Stimulated activated CD4-positive, alpha-beta T cell treated with anti-CD3 and anti-CD28 coated beads, Interleukin-4, amount 100 ng/mL, for 4 hours (primary cell): Measurements from ENCODE around the gene SLC39A13.

ENCODE experiments used
- DNase-seq, 2 experiments: peaks; one replicate each; pipeline ENCODE4 v3.0.0-alpha.2; 2020

Gene SLC39A13

GRCh38 chr11:47433157-47433556 is 24.8 kb downstream of the SLC39A13 start:
- DNase-seq: no peak

- DNase-seq: no peak
These were observed 25.8 kb downstream of the SLC39A13 start for GRCh38 chr11:47434011-47434786.

- DNase-seq: no peak
These were observed 27.3 kb downstream of the SLC39A13 start for GRCh38 chr11:47435687-47436086.

DNA sequence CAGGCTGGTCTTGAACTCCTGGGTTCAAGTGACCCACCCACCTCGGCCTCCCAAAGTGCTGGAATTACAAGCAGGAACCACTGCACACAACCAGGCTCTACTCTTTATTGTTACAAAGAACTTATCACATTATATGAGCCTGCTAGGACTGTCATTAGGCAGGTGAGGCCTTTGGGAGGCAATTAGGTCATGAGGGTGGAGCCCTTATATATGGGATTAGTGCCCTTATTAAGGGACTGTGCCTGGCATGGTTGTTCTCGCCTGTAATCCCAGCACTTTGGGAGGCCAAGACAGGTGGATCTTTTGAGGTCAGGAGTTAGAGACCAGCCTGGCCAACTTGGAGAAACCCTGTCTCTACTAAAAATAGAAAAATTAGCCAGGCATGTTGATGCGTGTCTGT is 28.3 kb downstream of the SLC39A13 start:
- no peak for DNase-seq

GRCh38 chr11:47437218-47437745 is 28.9 kb downstream of the SLC39A13 start:
- DNase-seq: no peak

- no peak for DNase-seq
These were observed 29.5 kb downstream of the SLC39A13 start for GRCh38 chr11:47437746-47438418.

DNA sequence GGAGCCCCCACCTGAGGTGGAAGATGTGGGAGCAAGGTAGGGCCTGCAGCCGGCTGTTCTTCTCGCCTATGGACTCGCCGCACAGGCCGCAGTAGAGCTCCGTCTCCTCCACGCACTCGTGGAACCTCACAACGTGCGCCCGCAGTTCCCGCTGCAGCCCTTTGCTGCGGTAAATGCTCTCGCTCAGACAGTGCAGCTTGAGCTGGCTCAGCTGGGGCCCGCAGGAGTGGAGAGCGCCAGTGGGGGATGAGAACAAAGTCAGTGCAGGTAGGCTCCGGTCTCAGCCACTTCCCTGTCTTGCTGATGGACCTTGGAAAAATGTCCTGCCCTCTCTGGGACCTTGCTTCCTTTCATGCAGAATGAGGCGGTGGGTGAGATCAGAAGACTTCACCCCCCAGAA is 30.3 kb downstream of the SLC39A13 start:
- DNase-seq: no peak

- no peak for DNase-seq
These were observed 31.7 kb downstream of the SLC39A13 start for GRCh38 chr11:47440054-47440476.

DNA sequence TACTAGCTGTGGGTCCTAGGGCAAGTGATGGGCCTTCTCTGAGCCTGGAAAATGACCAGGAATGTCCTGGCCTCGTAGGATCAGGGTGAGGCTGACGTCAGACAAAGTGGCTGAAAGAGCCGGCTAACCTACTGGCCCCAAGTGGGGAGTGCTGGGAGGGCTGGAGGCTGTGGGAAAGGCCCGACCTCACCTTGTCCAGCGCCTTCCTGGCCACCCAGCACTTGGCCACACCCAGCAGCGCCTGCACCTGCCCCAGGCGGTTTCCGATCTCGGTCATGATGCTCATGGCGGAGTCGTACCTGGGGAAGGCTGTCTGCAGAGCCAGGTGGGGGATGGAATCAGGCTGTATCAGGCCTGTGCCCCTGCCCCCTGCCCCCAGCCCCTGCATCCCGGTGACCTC is 33.0 kb downstream of the SLC39A13 start:
- no peak for DNase-seq

- no peak for DNase-seq
These were observed 34.1 kb downstream of the SLC39A13 start for GRCh38 chr11:47442514-47442913.

DNA sequence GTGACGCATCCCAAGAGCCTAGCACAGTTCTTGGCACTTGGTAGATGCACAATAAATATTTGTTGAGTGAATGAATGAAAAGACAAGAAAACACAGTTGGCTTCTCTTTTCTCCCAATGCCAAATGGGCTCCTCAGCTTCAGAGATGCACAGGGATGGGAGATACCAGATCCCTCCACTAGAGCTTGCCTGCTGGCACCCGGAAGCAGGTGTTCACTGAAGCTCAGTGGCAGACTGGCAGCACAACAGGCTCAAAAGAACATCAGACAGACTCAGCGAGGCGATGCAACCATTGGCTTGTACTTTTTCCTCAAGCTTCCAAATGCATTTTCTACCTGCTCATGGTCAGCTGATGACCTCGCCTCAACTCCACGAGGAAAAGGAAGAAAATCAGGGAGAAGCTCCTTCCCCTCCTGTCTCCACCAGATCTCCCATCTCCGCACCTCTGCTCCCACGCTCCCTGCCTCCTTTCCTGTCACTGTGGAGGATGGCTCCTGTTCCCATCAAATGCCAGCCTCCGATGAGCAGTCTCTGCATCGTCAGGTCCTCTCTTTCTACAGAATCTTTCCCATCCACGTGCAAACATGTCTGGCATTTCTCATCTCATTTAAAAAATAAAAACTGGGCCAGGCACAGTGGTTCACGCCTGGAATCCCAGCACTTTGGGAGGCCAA is 34.8 kb downstream of the SLC39A13 start:
- no peak for DNase-seq

- no peak for DNase-seq
These were observed 35.4 kb downstream of the SLC39A13 start for GRCh38 chr11:47443817-47444216.

GRCh38 chr11:47445840-47446239 is 37.5 kb downstream of the SLC39A13 start:
- no peak for DNase-seq

DNA sequence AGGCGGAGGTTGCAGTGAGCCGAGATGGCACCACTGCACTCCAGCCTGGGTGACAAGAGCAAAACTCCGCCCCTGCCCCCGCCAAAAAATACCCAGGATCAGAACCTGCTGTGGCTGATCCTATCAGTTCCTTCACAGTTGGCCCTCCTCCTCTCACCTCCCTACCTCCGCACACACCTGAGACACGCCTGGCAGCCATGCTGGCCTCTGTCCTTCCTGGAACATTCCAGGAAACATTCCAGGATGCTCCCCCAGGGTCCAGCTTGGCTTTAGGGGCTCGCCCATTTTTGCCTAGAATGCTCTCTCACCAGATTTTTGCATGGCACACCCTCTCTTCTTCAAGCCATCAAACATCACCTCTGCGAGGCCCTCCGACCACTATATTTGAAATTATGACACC is 38.4 kb downstream of the SLC39A13 start:
- no peak for DNase-seq

DNA sequence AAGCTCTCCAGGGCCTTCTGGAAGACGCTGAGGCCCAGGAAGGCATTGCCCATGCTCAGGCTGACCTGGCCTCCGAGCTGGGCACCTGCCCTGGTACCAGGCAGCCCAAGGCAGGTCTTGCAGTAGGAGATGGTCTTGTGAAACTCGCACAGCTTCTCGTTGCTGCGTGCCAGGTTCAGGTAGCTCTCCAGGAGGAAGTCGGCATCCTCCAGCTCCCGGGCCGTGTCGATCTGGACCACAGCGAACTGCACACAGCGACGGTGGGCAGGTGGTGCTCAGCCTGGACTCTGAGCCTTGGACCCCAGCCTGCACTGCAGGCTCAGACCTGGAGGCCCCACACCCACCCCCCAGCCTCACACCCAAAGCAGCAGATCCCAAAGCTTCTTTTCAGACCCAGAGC is 39.5 kb downstream of the SLC39A13 start:
- no peak for DNase-seq

GRCh38 chr11:47448566-47449427 is 40.4 kb downstream of the SLC39A13 start, which contains the start of gene RAPSN:
Gene RAPSN, minus strand, starts transcription at chr11:47449136. Its CDS starts 172 bp downstream, at chr11:47448964.
- DNase-seq: no peak

GRCh38 chr11:47449541-47449940 is 41.2 kb downstream of the SLC39A13 start:
- DNase-seq: no peak

DNA sequence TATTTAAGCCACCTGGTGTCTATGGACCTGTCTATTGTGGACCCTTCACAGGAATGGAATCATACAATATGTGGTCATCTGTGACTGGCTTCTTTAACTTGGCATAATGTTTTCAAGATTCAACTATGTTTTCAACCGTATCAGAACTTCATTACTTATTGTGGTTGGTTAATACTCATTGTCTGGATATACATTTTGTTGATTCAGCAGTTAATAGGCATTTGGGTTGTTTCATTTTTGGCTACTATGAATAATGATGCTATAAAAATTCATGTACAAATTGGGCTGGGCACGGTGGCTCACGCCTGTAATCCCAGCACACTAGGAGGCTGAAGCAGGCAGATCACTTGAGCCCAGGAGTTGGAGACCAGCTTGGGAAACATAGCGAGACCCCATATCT is 43.0 kb downstream of the SLC39A13 start:
- DNase-seq: no peak

- no peak for DNase-seq
These were observed 43.6 kb downstream of the SLC39A13 start for GRCh38 chr11:47451990-47452389.

- no peak for DNase-seq
These were observed 45.0 kb downstream of the SLC39A13 start for GRCh38 chr11:47453365-47453764.

GRCh38 chr11:47454258-47454671 is 45.9 kb downstream of the SLC39A13 start:
- peak; percentile 39 to 63 for DNase-seq

GRCh38 chr11:47460571-47461235 is 52.3 kb downstream of the SLC39A13 start:
- DNase-seq: no peak
